ENCODE data around the gene HRH4.

HRH4 gene

DNA sequence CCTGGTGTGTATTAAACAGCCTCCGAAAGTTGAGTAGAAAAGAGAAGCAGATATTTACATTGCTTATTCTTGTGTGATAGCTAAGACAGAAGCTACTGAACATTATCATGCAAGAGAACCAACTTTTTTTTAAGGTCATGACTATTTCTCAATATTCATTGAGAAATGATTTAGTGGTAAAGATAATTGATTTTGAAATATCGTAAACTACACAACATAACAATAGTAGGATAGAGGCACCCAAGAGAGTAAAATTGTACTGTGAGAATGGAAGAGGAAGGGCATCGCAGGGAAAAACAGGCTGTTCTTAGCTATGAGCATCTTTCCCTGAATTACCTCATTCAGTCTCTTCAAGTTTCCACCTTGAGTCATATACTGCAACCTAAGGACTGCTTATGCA is 25.2 kb downstream of the HRH4 start:
- no peak for ATAC-seq
- H3K4me3 Mint-ChIP-seq = no peak overlapping the region
- H3K4me1 Mint-ChIP-seq = peaks cover 18% of the 10 kb centered on the region
- no peaks in the 10 kb centered on the region for H3K36me3 Mint-ChIP-seq
- no peak overlapping the region for H3K27ac Mint-ChIP-seq
- peaks cover 38% of the 10 kb centered on the region for H3K27me3 Mint-ChIP-seq
- H3K9me3 Mint-ChIP-seq = peaks cover 2% of the 10 kb centered on the region

DNA sequence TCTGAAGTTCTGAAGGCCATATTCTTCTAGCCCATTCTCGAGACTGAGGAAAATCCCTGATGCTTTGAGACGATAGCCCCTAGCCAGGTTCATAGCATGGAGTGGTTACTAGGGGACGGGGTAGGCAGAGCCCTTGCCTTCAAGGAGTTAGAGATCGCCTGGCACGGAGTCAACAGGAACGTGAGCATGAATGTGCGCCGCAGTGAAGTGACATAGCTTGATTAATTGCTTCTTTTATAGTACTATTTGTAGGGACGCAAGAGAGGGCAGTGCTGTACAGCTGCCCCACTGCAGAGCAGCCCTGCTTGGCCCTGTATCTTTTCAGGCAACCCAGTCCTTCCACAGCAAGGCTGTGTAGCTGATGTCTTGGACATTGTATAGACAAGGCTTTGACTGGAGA is 26.2 kb downstream of the HRH4 start:
- Mint-ChIP-seq H3K4me1 (peaks cover 21% of the 10 kb centered on the region), H3K36me3 (no peaks in the 10 kb centered on the region)

DNA sequence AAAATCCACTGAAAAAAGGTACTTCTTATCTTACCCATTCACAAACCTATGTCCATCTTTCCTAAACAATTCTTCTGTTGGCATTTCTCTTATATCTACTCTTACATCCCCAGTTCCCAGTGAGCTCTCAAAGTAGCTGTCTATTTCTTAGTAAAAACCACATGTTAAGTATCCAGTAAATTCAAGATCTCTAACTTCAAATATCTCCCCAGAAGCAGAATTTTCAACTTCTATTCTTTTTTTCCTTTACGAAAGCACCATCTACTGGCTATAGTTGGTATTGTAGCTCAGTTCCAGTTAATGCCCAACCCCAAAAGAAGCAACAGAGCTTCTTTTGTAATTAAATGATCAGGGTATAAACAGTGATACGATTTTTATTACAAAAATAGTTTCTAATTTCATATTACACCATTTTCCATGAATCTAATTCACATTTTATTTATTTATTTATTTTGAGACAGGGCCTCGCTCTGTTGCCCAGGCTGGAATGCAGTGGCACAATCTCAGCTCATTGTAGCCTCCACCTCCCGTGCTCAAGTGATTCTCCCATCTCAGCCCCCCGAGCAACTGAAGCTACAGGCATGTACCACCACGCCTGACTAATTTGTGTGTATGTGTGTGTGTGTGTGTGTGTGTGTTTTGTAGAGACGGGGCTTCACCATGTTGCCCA is 28.5 kb downstream of the HRH4 start:
- H3K27ac Mint-ChIP-seq = peak overlapping the region; percentile 22
- ATAC-seq = no peak
- no peaks in the 10 kb centered on the region for H3K36me3 Mint-ChIP-seq
- peak overlapping the region; percentile 12 for H3K4me3 Mint-ChIP-seq
- H3K27me3 Mint-ChIP-seq = peaks cover 38% of the 10 kb centered on the region
- H3K9me3 Mint-ChIP-seq = no peaks in the 10 kb centered on the region
- peaks cover 34% of the 10 kb centered on the region for H3K4me1 Mint-ChIP-seq

More for the DNA sequence above, 26.2 kb downstream of the HRH4 start:
- no peaks in the 10 kb centered on the region for H3K9me3 Mint-ChIP-seq
- H3K4me3 Mint-ChIP-seq = no peak overlapping the region
- peaks cover 38% of the 10 kb centered on the region for H3K27me3 Mint-ChIP-seq
- ATAC-seq = no peak
- no peak overlapping the region for H3K27ac Mint-ChIP-seq

GRCh38 chr18:24490539-24490938 is 30.1 kb downstream of the HRH4 start:
- H3K4me1 Mint-ChIP-seq = peaks cover 34% of the 10 kb centered on the region
- H3K4me3 Mint-ChIP-seq = no peak overlapping the region
- no peak for ATAC-seq
- no peaks in the 10 kb centered on the region for H3K9me3 Mint-ChIP-seq
- no peaks in the 10 kb centered on the region for H3K36me3 Mint-ChIP-seq
- H3K27me3 Mint-ChIP-seq = peaks cover 38% of the 10 kb centered on the region
- no peak overlapping the region for H3K27ac Mint-ChIP-seq

DNA sequence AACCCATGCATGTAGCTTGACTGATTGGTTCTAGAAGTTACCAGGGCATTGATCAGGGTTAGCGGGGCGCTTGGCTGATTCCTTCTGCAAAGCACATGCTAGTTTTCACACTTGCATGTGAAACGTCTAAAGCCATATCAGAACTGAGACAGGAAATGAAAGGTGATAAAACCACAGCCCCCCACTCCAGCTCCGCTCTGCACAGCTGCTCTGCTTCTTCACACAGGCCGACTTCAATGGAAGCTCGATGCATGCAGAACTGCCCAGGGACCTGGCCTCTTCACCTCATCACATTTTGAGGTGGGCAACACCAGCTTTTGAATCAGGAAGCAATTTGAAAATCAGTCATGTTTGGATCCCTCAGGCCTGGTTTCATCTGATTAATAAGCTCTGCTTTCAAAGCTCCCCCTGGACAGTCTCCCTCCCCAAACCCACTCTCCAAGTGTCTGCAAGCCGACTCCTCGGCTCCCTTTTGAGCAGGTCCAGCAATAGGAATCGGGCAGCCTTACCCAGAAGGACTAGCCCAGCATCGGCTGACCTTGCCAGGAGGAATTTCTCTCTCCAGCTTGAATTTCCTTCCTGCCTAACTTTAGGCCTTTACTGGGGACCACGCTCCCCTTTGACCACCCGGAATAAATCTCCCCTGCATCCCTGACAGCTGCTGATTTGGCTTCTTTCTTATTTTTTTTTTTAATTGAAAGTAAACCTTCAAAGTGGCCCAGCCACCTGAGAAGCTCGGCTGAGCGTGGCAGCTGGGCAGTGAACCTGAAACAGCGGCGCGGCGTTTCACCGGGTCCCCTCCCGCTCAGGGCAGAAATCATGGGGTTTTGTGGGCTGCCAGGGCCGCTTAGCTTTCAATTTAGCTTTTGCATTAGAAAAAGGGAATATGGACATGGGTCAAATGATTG is 31.7 kb downstream of the HRH4 start:
- Mint-ChIP-seq H3K27ac (peak overlapping the region; percentile 79), H3K9me3 (no peaks in the 10 kb centered on the region), H3K27me3 (peaks cover 28% of the 10 kb centered on the region), H3K4me1 (peaks cover 34% of the 10 kb centered on the region), H3K36me3 (no peaks in the 10 kb centered on the region), H3K4me3 (peak overlapping the region; percentile 69)
- ATAC-seq = peak; percentile 89

GRCh38 chr18:24494586-24494985 is 34.1 kb downstream of the HRH4 start:
- Mint-ChIP-seq H3K4me3 (no peak overlapping the region), H3K27ac (no peak overlapping the region)

DNA sequence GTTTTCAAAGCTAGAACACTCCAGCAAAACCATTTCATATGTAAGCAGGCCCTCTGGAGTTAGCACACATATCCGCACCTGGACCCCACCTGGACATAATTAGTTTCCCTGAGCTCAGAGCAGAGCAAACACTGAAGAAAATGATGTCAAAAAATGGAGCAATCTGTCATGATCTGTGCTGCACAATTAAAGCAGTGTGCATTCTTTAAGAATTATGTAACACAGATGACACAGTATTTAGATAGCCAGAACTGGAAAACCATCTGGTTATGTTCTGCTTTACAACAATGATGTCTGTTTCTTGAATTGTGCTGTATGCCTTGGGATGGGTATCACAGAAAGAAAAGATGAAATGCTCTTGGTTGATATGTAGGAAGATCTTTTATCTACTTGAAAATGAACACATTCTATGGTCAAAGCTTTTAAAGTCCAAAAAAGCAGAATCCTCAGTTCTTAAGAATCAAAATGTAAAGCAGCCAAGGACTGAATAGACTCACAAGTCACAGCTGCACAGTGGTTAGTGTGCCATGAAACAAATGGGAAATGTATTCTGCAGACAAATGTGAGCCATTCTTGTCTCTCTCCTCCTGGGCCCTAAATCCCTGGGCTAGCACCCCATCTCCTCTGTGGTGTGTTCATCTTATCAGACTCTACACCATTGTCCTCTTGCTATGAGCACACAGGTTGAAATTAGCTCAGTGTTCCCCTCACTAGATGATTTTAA is 36.8 kb downstream of the HRH4 start:
- Mint-ChIP-seq H3K36me3 (no peaks in the 10 kb centered on the region), H3K4me1 (peaks cover 8% of the 10 kb centered on the region), H3K9me3 (no peaks in the 10 kb centered on the region), H3K4me3 (no peak overlapping the region), H3K27me3 (peaks cover 6% of the 10 kb centered on the region), H3K27ac (no peak overlapping the region)
- ATAC-seq = no peak

More at GRCh38 chr18:24494586-24494985, 34.1 kb downstream of the HRH4 start:
- H3K4me1 Mint-ChIP-seq = peaks cover 15% of the 10 kb centered on the region
- no peak for ATAC-seq
- H3K36me3 Mint-ChIP-seq = no peaks in the 10 kb centered on the region
- H3K9me3 Mint-ChIP-seq = no peaks in the 10 kb centered on the region
- H3K27me3 Mint-ChIP-seq = peaks cover 8% of the 10 kb centered on the region

GRCh38 chr18:24499814-24500213 is 39.4 kb downstream of the HRH4 start:
- H3K4me3 Mint-ChIP-seq = no peak overlapping the region
- no peaks in the 10 kb centered on the region for H3K36me3 Mint-ChIP-seq
- no peak for ATAC-seq
- peaks cover 6% of the 10 kb centered on the region for H3K27me3 Mint-ChIP-seq
- H3K9me3 Mint-ChIP-seq = no peaks in the 10 kb centered on the region
- no peaks in the 10 kb centered on the region for H3K4me1 Mint-ChIP-seq
- no peak overlapping the region for H3K27ac Mint-ChIP-seq

DNA sequence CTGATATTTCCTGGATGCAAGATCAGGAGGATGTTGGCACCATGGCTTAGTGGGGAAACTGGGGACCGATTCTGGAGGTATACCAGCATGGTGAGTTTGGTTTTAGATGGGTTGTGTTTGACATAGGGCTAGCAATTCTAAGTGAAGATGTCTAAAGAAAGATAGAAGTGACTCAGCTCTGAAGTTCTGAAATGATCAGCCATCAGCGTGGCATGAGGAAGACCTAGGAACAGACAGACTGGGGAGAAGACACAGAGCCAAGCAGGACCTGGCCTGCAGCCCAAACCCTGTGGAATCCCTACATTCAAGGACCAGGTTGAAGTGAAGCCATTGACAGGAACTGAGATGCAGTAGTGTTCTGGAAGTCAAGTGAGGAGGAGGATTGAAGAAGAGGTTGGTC is 39.8 kb downstream of the HRH4 start:
- ATAC-seq = peak; percentile 35
- H3K27ac Mint-ChIP-seq = no peak overlapping the region
- no peak overlapping the region for H3K4me3 Mint-ChIP-seq
- H3K4me1 Mint-ChIP-seq = no peaks in the 10 kb centered on the region
- H3K36me3 Mint-ChIP-seq = no peaks in the 10 kb centered on the region
- peaks cover 6% of the 10 kb centered on the region for H3K27me3 Mint-ChIP-seq
- H3K9me3 Mint-ChIP-seq = no peaks in the 10 kb centered on the region

GRCh38 chr18:24500766-24501165 is 40.3 kb downstream of the HRH4 start:
- no peak overlapping the region for H3K27ac Mint-ChIP-seq
- no peaks in the 10 kb centered on the region for H3K4me1 Mint-ChIP-seq
- no peaks in the 10 kb centered on the region for H3K9me3 Mint-ChIP-seq
- no peak overlapping the region for H3K4me3 Mint-ChIP-seq
- no peak for ATAC-seq
- H3K27me3 Mint-ChIP-seq = peaks cover 6% of the 10 kb centered on the region
- H3K36me3 Mint-ChIP-seq = no peaks in the 10 kb centered on the region

GRCh38 chr18:24502667-24503523 is 42.5 kb downstream of the HRH4 start:
- Mint-ChIP-seq H3K9me3 (no peaks in the 10 kb centered on the region), H3K27me3 (peaks cover 6% of the 10 kb centered on the region), H3K4me3 (no peak overlapping the region), H3K36me3 (no peaks in the 10 kb centered on the region), H3K4me1 (no peaks in the 10 kb centered on the region), H3K27ac (no peak overlapping the region)
- ATAC-seq = no peak

DNA sequence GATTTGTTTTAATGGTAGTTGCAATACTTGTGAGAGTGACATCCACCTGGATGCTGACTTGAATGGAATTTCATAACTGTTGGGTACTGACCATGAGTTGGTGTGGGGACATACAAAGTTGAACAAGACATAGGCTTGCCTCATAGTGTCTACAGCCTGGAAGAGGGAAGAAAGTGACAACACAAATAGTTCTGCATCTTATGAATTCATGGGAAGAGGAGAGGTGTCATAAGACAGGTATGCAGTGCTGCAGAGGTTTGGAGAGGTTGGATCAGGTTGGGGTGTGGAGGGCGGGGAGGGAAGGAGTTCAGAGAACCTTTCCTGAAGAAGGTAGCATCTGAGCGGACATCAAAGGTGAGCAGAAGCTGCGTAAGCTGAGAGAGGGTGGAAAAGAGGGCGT is 44.0 kb downstream of the HRH4 start:
- Mint-ChIP-seq H3K27me3 (peaks cover 6% of the 10 kb centered on the region), H3K36me3 (no peaks in the 10 kb centered on the region), H3K9me3 (no peaks in the 10 kb centered on the region), H3K27ac (no peak overlapping the region), H3K4me3 (no peak overlapping the region), H3K4me1 (no peaks in the 10 kb centered on the region)
- no peak for ATAC-seq

GRCh38 chr18:24506175-24506574 is 45.7 kb downstream of the HRH4 start:
- Mint-ChIP-seq H3K4me3 (no peak overlapping the region), H3K9me3 (no peaks in the 10 kb centered on the region), H3K27me3 (peaks cover 5% of the 10 kb centered on the region), H3K4me1 (no peaks in the 10 kb centered on the region), H3K36me3 (no peaks in the 10 kb centered on the region), H3K27ac (no peak overlapping the region)
- no peak for ATAC-seq

GRCh38 chr18:24509435-24509834 is 49.0 kb downstream of the HRH4 start:
- no peaks in the 10 kb centered on the region for H3K4me1 Mint-ChIP-seq
- no peaks in the 10 kb centered on the region for H3K9me3 Mint-ChIP-seq
- H3K27me3 Mint-ChIP-seq = peaks cover 6% of the 10 kb centered on the region
- ATAC-seq = no peak
- no peak overlapping the region for H3K4me3 Mint-ChIP-seq
- H3K27ac Mint-ChIP-seq = no peak overlapping the region
- no peaks in the 10 kb centered on the region for H3K36me3 Mint-ChIP-seq

DNA sequence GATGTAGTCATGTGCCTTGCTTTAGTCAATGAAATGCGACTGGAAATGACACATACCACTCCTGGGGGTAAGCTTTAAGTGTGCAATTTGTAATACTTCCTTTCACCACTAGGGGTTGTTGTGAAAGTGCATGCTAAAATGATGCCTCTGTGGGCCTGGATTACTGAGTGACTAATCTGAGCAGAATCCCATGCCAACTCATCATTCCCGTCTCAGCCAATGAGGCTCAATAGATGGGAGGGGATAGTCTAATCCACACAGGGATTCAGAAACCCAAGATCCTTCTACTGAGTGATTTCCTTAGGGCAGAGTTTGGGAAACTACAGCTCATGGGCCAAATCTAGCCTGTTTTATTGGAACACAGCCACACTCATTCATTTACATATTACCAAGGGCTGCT is 54.0 kb downstream of the HRH4 start:
- no peaks in the 10 kb centered on the region for H3K4me1 Mint-ChIP-seq
- peaks cover 9% of the 10 kb centered on the region for H3K27me3 Mint-ChIP-seq
- no peak overlapping the region for H3K4me3 Mint-ChIP-seq
- no peak for ATAC-seq
- no peak overlapping the region for H3K27ac Mint-ChIP-seq
- no peaks in the 10 kb centered on the region for H3K36me3 Mint-ChIP-seq
- H3K9me3 Mint-ChIP-seq = no peaks in the 10 kb centered on the region
